NAMALWA (cell line): ENCODE data around the gene PVALB.
"Not testable (repeated sequence)": the region's sequence is repeated elsewhere in the genome, so short reads cannot be mapped to it uniquely, and the experiment has no call there.

Experiments used
- DNase-seq: peaks from one replicate; pipeline ENCODE4 v3.0.0-alpha.2; 2015; ENCODE audit warnings: low spot score

PVALB gene

DNA sequence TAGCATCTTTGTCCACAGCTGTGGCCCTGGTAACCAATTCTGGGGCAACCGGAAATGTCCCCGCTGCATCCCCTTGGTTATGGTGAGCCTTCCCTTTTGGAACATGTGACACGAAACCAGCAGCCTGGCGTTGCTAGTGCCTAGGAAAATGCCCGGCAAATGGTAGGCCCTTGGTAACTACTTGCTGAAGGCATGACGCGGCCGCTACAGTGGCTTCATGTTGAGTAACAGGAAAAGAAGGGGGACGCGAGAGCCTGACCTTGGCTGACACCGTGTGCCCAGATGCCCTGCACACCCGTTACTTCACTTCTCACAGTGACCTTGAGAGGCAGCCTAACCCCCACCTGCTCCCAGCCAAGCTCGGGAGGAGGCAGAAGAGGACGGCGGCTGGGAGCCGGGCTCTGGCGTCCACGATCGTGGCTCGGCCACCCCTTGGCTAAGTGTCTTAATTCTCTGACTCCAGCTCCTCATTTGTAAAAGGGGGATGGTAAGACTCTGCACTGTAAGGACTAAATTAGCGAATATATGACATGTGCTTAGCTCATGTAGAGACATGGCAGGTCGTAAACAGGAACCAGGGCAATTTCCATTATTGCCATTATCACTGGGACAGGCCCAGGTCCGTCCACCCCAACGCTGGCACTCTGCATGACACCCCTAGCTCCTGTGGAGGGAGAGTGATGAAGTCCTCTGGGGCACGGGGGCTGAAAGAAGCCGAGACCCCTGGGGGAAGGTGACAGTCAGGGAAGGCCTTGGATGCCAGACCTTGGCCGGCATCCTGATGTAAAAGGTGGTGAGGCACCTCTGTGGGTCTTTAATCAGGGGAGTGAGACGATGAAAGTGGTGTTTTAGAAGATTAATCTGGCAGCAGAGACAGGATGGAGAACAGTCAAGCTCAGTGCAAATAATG lies 59.8 kb downstream of the PVALB start:
- DNase-seq, result no peak

GRCh38 chr22:36756031-36756430 lies 60.8 kb downstream of the PVALB start:
- DNase-seq, result no peak

DNA sequence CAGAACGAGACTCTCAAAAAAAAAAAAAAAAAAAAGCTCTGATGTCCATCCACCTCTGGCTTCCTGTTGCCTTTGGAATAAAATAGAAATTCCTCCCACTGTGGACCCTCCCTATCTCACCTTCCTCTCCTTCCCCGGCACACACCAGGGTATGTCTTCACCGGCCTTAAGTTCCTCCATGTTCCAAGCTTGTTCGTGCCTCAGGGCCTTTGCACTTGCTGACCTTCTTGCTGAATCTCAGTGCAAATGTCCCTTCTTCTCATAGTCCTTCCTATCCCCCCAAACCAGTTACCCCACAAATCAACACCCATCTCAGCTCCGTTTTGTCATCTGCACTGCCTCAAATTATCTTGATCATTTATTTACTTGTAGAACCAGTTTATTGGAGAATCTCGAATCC lies 61.5 kb downstream of the PVALB start:
- DNase-seq, result no peak

DNA sequence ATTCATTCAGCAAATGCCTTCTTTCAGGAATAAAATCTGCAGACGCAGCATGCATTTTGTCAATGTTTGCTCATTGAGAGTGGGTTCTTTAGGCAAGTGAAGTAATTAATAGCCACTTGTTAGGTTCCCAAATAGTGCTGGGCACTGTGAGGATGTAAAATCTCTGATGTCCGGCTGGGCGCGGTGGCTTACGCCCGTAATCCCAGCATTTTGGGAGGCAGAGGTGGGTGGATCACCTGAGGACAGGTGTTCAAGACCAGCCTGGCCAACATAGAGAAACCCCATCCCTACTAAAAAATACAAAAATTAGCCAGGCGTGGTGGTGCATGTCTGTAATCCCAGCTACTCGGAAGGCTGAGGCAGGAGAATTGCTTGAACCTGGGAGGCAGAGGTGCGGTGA lies 62.0 kb downstream of the PVALB start:
- not testable (repeated sequence) for DNase-seq

DNA sequence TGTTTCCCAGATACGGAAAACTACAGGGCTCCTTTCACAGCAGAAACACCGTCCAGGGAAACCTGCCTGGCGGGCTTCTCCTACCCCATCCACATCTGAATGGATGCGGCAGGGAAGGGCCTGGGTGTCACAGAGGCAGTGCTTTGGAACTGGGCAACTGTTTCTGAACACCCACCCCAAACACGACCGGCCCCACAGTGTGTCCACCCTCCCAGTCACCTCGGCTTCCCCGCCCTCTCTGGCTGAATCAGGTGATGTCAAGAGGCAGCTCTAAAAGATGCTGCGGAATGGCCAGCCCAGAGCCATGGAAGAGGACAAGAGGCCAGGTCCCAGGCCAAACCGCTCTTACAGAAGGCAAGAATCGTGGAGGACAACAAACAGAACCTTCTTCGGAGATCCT lies 62.9 kb downstream of the PVALB start:
- no peak for DNase-seq

DNA sequence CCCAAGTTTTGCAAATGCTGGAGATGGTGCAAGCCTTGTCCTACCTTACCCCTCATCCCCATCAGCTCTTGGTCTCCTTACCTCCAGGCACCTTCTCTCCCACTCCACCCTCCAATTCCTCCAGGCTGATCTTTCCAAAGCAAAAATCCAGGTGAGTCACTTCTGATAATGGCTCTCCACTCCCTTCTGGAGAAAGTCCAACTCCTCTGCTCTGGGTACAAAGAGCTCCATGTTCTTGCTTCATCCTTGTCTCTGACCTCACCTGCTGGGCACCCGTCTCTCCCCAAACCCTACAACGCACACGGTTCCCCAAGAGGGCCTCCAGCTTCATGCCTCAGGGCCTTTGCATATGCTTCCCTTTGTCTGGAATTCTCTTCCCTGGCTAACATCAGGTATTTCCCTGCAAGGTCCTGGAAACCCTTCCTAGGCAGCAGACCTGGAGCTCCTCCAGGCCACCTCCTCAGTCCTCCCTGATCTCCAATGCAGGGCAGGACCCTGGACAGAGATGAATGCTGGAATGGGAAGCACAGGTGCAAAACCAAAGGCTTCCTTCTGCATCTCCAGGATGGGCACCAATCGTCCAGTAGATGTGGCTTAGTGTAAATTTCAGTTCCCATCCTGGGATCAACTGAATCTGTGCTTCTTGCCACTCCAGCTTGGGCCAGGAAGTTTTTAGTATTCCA lies 63.6 kb downstream of the PVALB start:
- no peak for DNase-seq
